Measurements from ENCODE around the gene GBA2. TPM values are rescaled to one million over a fixed set of nuclear protein-coding genes. Genes with fewer than 3 reads are reported as not detected.

Gene GBA2
- total and polyA plus RNA-seq, 2 experiments from 2014 or later: 20.3 to 27.6 TPM

DNA sequence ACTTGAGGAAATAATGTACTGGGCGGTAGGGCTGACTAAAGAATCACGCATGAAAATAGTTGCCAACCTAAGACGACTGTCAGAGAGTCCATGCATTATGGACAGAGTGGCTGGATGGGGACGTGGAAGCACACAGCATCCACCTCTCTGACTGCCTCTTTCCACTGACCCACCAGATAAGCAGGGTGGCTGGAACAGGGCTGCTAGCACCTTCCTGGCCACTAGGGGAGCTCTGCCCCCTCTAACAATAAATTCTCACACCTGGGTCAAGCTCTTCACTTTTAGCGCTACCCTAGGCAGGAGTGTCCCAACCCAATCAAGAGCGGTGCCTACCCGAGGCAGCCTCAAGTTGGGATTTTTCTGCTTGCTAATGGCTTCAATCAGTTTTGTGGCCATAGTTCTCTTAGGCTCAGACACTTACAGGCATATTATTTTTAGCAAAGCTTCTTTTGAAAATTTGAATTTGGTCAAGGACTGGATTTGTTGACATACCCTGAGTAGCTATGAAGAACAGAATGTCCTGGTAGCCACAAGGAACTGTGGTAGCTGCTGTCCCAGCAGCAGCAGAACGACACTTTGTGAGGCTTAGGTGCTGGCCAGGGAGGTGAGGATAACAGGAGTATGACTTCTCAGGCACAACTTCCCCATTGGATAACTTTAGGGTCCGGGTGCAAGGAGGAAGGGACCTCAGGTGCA, 52.4 kb downstream of the GBA2 start:
- Histone ChIP-seq H3K9ac (no peak overlapping the region), H3K4me2 (ENCODE audit: unreplicated experiment) (no peak overlapping the region), H3K79me2 (ENCODE audit: insufficient read depth) (peaks cover 21% of the 10 kb centered on the region), H3F3A (ENCODE audit: insufficient read depth) (peaks cover 91% of the 10 kb centered on the region), H3K27me3 (replicated peaks; ENCODE audit: insufficient read depth) (no peaks in the 10 kb centered on the region), H3K4me3 (no peak overlapping the region), H3K36me3 (ENCODE audit: low read depth) (peaks cover 60% of the 10 kb centered on the region), H3K4me1 (ENCODE audit: insufficient read depth) (peaks cover 24% of the 10 kb centered on the region), H2AFZ (no peak overlapping the region), H4K20me1 (ENCODE audit: insufficient read depth) (no peaks in the 10 kb centered on the region), H3K9me3 (ENCODE audit: low read depth) (no peaks in the 10 kb centered on the region), H3K27ac (peak overlapping the region; percentile 86), H3K9me2 (ENCODE audit: insufficient read depth) (no peaks in the 10 kb centered on the region)
- WGBS, 2 experiments (ENCODE audit: low coverage in 1 of 2, low lambda C conversion rate in 2 of 2, missing lambda C conversion rate in 2 of 2): 59 to 62% methylated on average over 9 of the region's 9 CpGs
- in situ Hi-C loops (cut with MboI): no loop called here
- peak; percentile 66 for DNase-seq
- TF ChIP-seq EZH2phosphoT487 (IDR thresholded peaks at IDR 0.05; ENCODE audit: insufficient read depth, low read depth) (no peak), EZH2 (IDR thresholded peaks at IDR 0.05; ENCODE audit: insufficient read depth, poor library complexity, severe bottlenecking) (no peak)

DNA sequence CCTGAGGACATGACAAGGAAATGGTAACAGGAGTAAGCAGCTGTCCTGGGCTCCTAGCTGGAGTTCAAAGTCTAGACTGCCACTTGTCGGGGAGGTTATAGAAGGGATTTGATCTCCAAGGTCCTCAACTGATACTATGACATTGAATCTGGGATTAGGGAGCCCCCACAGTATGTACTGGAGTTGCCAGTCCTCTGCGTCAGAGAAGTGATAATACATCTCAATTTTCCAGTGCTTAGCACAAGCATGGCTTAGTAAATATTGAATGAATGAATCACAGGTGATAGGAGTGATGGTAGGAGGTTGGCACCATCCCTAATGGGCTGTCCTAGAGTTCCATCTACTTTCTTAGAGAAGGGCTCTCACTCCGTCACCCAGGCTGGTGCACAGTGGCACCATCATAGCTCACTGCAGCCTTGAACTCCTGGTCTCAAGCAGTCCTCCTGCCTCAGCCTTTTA, 53.1 kb downstream of the GBA2 start:
- peaks cover 90% of the 10 kb centered on the region for H3F3A ChIP-seq (ENCODE audit: insufficient read depth)
- no peak for TF ChIP-seq EZH2phosphoT487 (IDR thresholded peaks at IDR 0.05; ENCODE audit: insufficient read depth, low read depth)
- TF ChIP-seq EZH2 (IDR thresholded peaks at IDR 0.05; ENCODE audit: insufficient read depth, poor library complexity, severe bottlenecking): no peak
- no peaks in the 10 kb centered on the region for H3K9me2 ChIP-seq (ENCODE audit: insufficient read depth)
- peaks cover 14% of the 10 kb centered on the region for H3K79me2 ChIP-seq (ENCODE audit: insufficient read depth)
- H3K9ac ChIP-seq: 0 out of 2 replicates have a peak overlapping the region, but pooled peaks have one; percentile 64
- no peak overlapping the region for H2AFZ ChIP-seq
- peaks cover 28% of the 10 kb centered on the region for H3K4me1 ChIP-seq (ENCODE audit: insufficient read depth)
- H3K4me3 ChIP-seq: no peak overlapping the region
- H3K27ac ChIP-seq: peak overlapping the region; percentile 86
- H4K20me1 ChIP-seq (ENCODE audit: insufficient read depth): no peaks in the 10 kb centered on the region
- no peaks in the 10 kb centered on the region for H3K9me3 ChIP-seq (ENCODE audit: low read depth)
- DNase-seq: peak; percentile 33
- in situ Hi-C loops (cut with MboI): no loop called here
- no peaks in the 10 kb centered on the region for H3K27me3 ChIP-seq (replicated peaks; ENCODE audit: insufficient read depth)
- H3K36me3 ChIP-seq (ENCODE audit: low read depth): peaks cover 53% of the 10 kb centered on the region
- WGBS, 2 experiments (ENCODE audit: low coverage in 1 of 2, low lambda C conversion rate in 2 of 2, missing lambda C conversion rate in 2 of 2): 95 to 96% methylated on average over 3 of the region's 3 CpGs
- H3K4me2 ChIP-seq (ENCODE audit: unreplicated experiment): no peak overlapping the region

DNA sequence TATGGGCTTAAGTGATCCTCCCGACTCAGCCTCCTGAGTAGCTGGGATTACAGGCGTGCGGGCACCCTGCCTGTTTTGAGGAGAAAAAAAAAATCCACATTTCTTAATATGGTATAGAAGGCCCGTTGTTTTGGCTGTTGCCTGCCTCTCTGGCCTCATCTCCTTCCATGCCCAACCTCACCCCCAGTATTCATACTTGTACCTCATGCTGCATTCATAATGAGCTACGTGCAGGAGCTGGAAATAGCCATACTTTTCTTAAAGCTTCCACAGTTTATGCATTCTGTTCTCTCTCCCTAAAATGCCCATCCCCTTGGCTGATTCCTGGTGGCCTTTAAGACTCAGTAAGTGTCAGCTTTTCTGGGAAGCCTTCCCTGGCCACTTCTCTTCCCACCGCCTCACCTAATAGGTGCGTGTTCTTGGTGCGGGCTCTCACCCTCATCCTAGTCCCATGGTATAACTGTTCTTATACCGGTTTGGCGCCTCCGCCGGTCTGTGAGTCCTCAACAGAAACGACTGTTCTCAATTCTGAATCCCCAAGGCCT, 57.2 kb downstream of the GBA2 start:
- H3K4me2 ChIP-seq (ENCODE audit: unreplicated experiment): peak overlapping the region; percentile 89
- DNase-seq: peak; percentile 33
- 81 to 84% methylated on average over 13 of the region's 13 CpGs for WGBS, 2 experiments (ENCODE audit: low coverage in 1 of 2, low lambda C conversion rate in 2 of 2, missing lambda C conversion rate in 2 of 2)
- peaks cover 16% of the 10 kb centered on the region; the same call in 1 of the 2 replicates for H4K20me1 ChIP-seq (ENCODE audit: insufficient read depth)
- no peaks in the 10 kb centered on the region for H3K9me3 ChIP-seq (ENCODE audit: low read depth)
- peaks cover 19% of the 10 kb centered on the region for H3K36me3 ChIP-seq (ENCODE audit: low read depth)
- TF ChIP-seq EZH2phosphoT487 (IDR thresholded peaks at IDR 0.05; ENCODE audit: insufficient read depth, low read depth) (no peak), EZH2 (IDR thresholded peaks at IDR 0.05; ENCODE audit: insufficient read depth, poor library complexity, severe bottlenecking) (no peak)
- H3K27me3 ChIP-seq (replicated peaks; ENCODE audit: insufficient read depth): no peaks in the 10 kb centered on the region
- in situ Hi-C loops (cut with MboI): no loop called here
- H2AFZ ChIP-seq: no peak overlapping the region
- H3K79me2 ChIP-seq (ENCODE audit: insufficient read depth): peaks cover 37% of the 10 kb centered on the region
- H3K4me3 ChIP-seq: peak overlapping the region; percentile 98
- peaks cover 72% of the 10 kb centered on the region for H3F3A ChIP-seq (ENCODE audit: insufficient read depth)
- peak overlapping the region; percentile 89 for H3K27ac ChIP-seq
- H3K9me2 ChIP-seq (ENCODE audit: insufficient read depth): no peaks in the 10 kb centered on the region
- peaks cover 42% of the 10 kb centered on the region for H3K4me1 ChIP-seq (ENCODE audit: insufficient read depth)
- peak overlapping the region; percentile 94 for H3K9ac ChIP-seq

DNA sequence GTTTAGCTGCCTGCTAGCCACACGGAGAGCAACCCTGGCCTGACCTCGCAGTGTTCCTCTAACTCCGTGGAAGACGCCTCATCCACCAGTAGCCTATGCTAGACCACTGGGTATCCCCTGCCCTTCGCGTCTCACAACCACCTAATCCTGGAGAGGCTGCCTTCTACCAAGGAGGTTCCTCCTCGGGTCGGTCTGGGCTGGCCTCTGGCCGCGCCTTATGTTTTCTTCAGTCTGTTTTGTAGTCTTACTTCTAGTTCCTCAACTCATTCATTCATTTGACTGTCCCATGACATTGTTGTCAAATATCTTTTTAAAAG, 57.7 kb downstream of the GBA2 start:
- Histone ChIP-seq H2AFZ (peak overlapping the region; percentile 44), H4K20me1 (ENCODE audit: insufficient read depth) (peaks cover 21% of the 10 kb centered on the region), H3K4me1 (ENCODE audit: insufficient read depth) (peaks cover 47% of the 10 kb centered on the region), H3K9me3 (ENCODE audit: low read depth) (no peaks in the 10 kb centered on the region), H3K9ac (peak overlapping the region; percentile 94), H3K4me3 (peak overlapping the region; percentile 98), H3K36me3 (ENCODE audit: low read depth) (peaks cover 19% of the 10 kb centered on the region), H3K27ac (peak overlapping the region; percentile 89), H3K9me2 (ENCODE audit: insufficient read depth) (no peaks in the 10 kb centered on the region), H3F3A (ENCODE audit: insufficient read depth) (peaks cover 72% of the 10 kb centered on the region), H3K27me3 (replicated peaks; ENCODE audit: insufficient read depth) (no peaks in the 10 kb centered on the region), H3K4me2 (ENCODE audit: unreplicated experiment) (peak overlapping the region; percentile 89), H3K79me2 (ENCODE audit: insufficient read depth) (peaks cover 43% of the 10 kb centered on the region)
- DNase-seq: no peak
- in situ Hi-C loops (cut with MboI): no loop called here
- WGBS, 2 experiments (ENCODE audit: low coverage in 1 of 2, low lambda C conversion rate in 2 of 2, missing lambda C conversion rate in 2 of 2): 33 to 34% methylated on average over 8 to 10 of the region's 10 CpGs
- TF ChIP-seq EZH2phosphoT487 (IDR thresholded peaks at IDR 0.05; ENCODE audit: insufficient read depth, low read depth): no peak
- no peak for TF ChIP-seq EZH2 (IDR thresholded peaks at IDR 0.05; ENCODE audit: insufficient read depth, poor library complexity, severe bottlenecking)

All from GM23248 (cell line).